Memory B cell (primary cell): ENCODE results near the gene FDX1.

Experiments used
- ATAC-seq: fragments of 150-1000 bp; cut with Tn5 transposase; 2 replicates; pipeline ENCODE4 v1.10.0; 2021; ENCODE audit warnings: low read depth, mild to moderate bottlenecking, moderate library complexity
- DNase-seq, 2 donors: peaks; one replicate each; pipeline ENCODE4 v3.0.0; 2022; ENCODE audit warnings: low spot score in 2 of 2
- H3K27ac Mint-ChIP-seq: one replicate; pipeline ENCODE4 v1.8.0; 2022; ENCODE audit warnings: mild to moderate bottlenecking, moderate library complexity, mixed read lengths
- H3K27me3 Mint-ChIP-seq: one replicate; pipeline ENCODE4 v1.8.0; 2022; ENCODE audit warnings: mixed read lengths
- H3K36me3 Mint-ChIP-seq: one replicate; pipeline ENCODE4 v1.8.0; 2022; ENCODE audit warnings: mild to moderate bottlenecking, mixed read lengths
- H3K4me1 Mint-ChIP-seq: one replicate; pipeline ENCODE4 v1.8.0; 2022; ENCODE audit warnings: mixed read lengths
- H3K4me3 Mint-ChIP-seq: one replicate; pipeline ENCODE4 v1.8.0; 2022; ENCODE audit warnings: mild to moderate bottlenecking, moderate library complexity, mixed read lengths
- H3K9me3 Mint-ChIP-seq: one replicate; pipeline ENCODE4 v1.8.0; 2022; ENCODE audit warnings: mixed read lengths

Gene FDX1

DNA sequence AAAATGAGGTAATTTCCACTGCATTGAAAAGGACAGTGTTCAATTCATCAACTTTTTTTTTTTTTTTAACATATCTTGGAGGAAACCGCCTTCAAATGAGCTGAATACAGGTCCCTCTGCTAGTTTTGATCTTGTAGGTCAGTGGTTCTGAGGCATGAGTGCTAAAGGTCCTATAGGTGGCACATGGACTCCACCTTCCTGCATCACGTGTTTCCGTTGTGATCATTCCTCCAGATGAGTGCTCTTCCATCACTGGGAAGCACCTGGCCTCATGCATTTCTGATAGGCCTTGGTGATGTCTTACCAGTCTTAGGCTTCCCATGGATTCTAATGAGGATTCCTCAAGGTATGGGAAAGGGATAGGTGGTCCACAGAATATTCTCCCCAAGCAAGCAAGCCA is 37.8 kb downstream of the FDX1 start:
- Mint-ChIP-seq H3K4me3 (no peak overlapping the region), H3K36me3 (peaks cover 11% of the 10 kb centered on the region), H3K4me1 (no peaks in the 10 kb centered on the region), H3K27ac (no peak overlapping the region), H3K27me3 (no peaks in the 10 kb centered on the region), H3K9me3 (no peaks in the 10 kb centered on the region)
- ATAC-seq (no peak), DNase-seq (no peak)

DNA sequence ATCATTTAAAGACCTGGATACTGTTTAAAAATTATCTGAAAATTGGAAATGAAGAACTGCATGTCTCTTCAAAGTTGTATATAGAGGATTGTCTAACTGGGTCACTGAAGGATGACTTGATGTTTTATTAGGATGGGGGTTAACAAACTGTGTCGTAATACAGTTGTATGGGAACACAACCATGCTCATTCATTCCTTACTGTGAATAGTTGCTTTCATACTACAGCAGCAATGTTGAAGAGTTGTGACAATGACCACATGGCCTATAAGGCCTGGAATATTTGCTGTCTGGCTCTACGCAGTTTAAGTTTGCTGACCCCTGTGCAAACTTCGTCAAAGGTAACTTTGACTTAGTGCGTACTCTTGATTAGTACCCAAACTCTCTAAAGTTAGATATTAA is 38.4 kb downstream of the FDX1 start:
- ATAC-seq (no peak), DNase-seq (no peak)
- H3K4me3 Mint-ChIP-seq: no peak overlapping the region
- H3K9me3 Mint-ChIP-seq: no peaks in the 10 kb centered on the region
- H3K36me3 Mint-ChIP-seq: peaks cover 10% of the 10 kb centered on the region
- no peaks in the 10 kb centered on the region for H3K4me1 Mint-ChIP-seq
- no peaks in the 10 kb centered on the region for H3K27me3 Mint-ChIP-seq
- H3K27ac Mint-ChIP-seq: no peak overlapping the region

DNA sequence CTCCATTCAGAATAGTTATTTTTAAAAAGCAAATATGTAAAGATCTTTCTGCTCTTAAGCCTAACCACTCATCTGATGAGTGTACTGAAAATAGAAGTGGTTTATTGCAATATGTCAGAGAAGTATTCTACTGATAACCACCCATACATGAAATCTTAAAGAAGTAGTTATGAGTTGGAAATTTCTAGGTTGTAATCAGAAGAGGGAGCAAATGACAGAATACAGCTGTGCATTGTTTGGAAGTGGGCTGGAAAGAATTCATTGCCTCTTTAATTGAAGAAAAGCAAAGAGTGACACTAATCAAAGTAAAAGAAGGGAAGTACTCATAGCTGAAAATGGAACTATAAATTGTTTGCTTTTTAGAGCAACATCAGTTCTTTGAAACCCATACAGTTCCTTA is 39.4 kb downstream of the FDX1 start:
- no peak overlapping the region for H3K4me3 Mint-ChIP-seq
- no peaks in the 10 kb centered on the region for H3K4me1 Mint-ChIP-seq
- H3K36me3 Mint-ChIP-seq: peaks cover 6% of the 10 kb centered on the region
- H3K27ac Mint-ChIP-seq: no peak overlapping the region
- DNase-seq: no peak
- H3K27me3 Mint-ChIP-seq: no peaks in the 10 kb centered on the region
- no peak for ATAC-seq
- no peaks in the 10 kb centered on the region for H3K9me3 Mint-ChIP-seq

DNA sequence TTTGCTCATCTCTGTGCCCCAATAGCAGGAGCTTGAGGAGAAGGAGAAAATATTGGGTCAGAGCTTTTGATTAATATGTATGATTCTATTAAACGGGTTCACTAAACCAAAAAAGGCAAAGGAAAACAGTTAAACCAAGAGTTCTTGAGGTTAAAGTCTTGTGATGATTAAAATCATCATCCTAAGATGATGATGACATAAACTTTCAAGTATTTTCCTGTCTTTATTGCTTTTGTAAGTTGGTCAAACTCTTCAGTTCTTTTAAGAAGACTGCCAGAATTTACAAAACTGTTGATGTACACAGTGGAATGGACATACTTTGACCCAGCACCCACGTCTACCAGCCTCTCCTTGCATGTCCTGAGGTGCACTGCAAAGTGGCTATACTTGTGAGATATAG is 41.0 kb downstream of the FDX1 start:
- H3K4me3 Mint-ChIP-seq: no peak overlapping the region
- no peak overlapping the region for H3K27ac Mint-ChIP-seq
- no peaks in the 10 kb centered on the region for H3K4me1 Mint-ChIP-seq
- H3K36me3 Mint-ChIP-seq: peaks cover 4% of the 10 kb centered on the region
- ATAC-seq: no peak
- no peaks in the 10 kb centered on the region for H3K27me3 Mint-ChIP-seq
- DNase-seq: no peak
- no peaks in the 10 kb centered on the region for H3K9me3 Mint-ChIP-seq

DNA sequence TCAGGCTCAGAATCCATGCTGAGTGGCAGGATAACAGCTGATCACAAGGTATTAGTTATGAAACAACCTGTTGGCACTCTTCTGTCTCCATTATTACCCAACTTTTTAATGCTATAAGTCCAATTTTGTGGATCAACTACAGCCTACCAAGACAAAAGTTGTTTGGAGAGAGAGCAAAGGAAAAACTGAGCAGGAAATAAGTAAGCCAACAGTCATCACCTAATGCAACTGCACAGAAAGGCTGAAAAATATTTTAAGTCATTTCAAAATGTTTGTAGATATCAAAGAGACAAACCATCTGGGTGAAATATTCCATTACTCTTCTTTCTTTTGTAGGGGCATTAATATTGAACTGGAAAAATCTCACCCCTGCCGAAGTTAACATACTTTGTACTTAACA is 41.6 kb downstream of the FDX1 start:
- no peak for ATAC-seq
- H3K4me1 Mint-ChIP-seq: no peaks in the 10 kb centered on the region
- no peaks in the 10 kb centered on the region for H3K27me3 Mint-ChIP-seq
- peaks cover 4% of the 10 kb centered on the region for H3K36me3 Mint-ChIP-seq
- no peak overlapping the region for H3K27ac Mint-ChIP-seq
- H3K4me3 Mint-ChIP-seq: no peak overlapping the region
- H3K9me3 Mint-ChIP-seq: no peaks in the 10 kb centered on the region
- DNase-seq: no peak

DNA sequence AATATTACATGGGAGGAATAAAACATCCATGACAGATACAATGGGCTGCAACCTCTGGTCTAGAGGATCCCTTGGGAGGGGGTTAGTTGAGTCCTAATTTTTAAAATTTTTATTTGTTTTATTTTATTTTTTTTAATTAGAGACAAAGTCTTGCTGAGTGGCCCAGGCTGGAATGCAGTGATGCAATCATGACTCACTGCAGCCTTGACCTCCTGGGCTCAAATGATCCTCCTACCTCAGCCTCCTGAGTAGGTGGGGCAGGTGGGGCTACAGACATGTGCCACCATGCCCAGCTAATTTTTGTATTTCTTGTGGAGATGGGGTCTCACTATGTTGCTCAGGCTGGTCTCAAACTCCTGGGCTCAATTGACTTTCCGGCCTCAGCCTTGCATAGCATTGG is 43.1 kb downstream of the FDX1 start:
- no peak overlapping the region for H3K4me3 Mint-ChIP-seq
- ATAC-seq (no peak), DNase-seq (no peak)
- H3K27ac Mint-ChIP-seq: no peak overlapping the region
- peaks cover 2% of the 10 kb centered on the region for H3K4me1 Mint-ChIP-seq
- H3K27me3 Mint-ChIP-seq: no peaks in the 10 kb centered on the region
- H3K36me3 Mint-ChIP-seq: peaks cover 4% of the 10 kb centered on the region
- H3K9me3 Mint-ChIP-seq: no peaks in the 10 kb centered on the region

DNA sequence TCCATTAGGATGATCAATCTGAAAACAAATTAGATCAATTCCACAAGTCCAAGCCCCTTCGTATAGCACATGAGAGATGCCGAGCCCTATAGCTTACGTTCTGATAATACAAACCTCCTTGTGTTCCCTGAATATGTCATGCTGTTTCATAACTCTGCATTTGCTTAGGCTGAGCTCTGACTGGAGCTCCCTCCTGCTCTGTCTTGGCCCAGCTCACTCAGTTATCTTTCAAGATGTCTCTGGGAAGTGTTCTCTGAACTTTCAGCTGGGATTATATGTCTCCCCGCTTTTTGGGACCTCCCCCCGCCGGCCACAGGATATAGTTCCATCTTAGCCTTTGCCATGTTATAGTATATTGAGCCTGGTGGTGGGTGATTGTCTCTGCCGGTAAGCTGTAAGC is 44.0 kb downstream of the FDX1 start:
- H3K27ac Mint-ChIP-seq: no peak overlapping the region
- DNase-seq (no peak), ATAC-seq (no peak)
- peaks cover 2% of the 10 kb centered on the region for H3K4me1 Mint-ChIP-seq
- H3K4me3 Mint-ChIP-seq: no peak overlapping the region
- no peaks in the 10 kb centered on the region for H3K27me3 Mint-ChIP-seq
- peaks cover 2% of the 10 kb centered on the region for H3K36me3 Mint-ChIP-seq
- H3K9me3 Mint-ChIP-seq: no peaks in the 10 kb centered on the region

DNA sequence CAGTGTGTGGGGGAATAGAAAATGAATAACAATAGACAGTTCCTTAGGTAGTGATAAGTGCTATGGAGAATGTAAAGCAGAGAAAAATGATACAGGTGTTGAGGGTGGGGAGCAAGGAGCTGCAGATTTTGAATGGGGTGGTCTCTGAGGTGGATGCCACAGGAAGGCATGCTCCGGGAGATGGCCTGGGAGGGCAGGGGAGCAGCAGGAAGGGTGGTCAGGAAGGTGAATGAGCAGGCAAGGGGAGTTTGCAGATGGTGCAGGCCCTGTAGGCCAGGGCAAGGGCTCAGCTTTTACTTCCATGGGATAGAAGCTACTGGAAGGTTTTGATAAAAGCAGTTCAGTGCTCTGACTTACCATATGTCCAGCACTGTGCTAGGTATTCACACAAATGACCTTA is 44.8 kb downstream of the FDX1 start:
- peaks cover 7% of the 10 kb centered on the region for H3K4me1 Mint-ChIP-seq
- no peaks in the 10 kb centered on the region for H3K9me3 Mint-ChIP-seq
- H3K27me3 Mint-ChIP-seq: no peaks in the 10 kb centered on the region
- H3K27ac Mint-ChIP-seq: no peak overlapping the region
- no peak for DNase-seq
- H3K36me3 Mint-ChIP-seq: no peaks in the 10 kb centered on the region
- no peak for ATAC-seq
- H3K4me3 Mint-ChIP-seq: no peak overlapping the region

DNA sequence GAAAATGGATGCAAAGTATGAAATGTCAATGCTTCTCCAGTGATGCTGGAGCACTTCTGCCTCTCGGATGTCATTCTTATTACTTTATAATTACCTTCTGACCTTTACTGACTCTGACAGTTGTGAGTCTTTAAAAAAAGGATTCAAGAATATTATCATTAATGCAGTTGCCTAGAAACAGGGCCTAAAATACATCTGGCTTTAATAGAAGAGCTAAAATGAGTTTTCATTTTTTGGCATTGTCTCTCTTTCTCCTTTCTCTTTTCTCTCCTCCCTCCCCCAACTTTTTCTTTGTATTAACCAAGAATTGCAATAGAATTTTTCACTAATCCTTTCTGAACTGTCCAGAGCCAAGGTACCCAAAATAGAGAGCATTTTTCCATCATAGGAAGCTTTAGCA is 45.9 kb downstream of the FDX1 start:
- H3K27ac Mint-ChIP-seq: no peak overlapping the region
- no peaks in the 10 kb centered on the region for H3K9me3 Mint-ChIP-seq
- H3K4me3 Mint-ChIP-seq: no peak overlapping the region
- peaks cover 7% of the 10 kb centered on the region for H3K4me1 Mint-ChIP-seq
- H3K27me3 Mint-ChIP-seq: no peaks in the 10 kb centered on the region
- no peaks in the 10 kb centered on the region for H3K36me3 Mint-ChIP-seq
- no peak for ATAC-seq
- no peak for DNase-seq

DNA sequence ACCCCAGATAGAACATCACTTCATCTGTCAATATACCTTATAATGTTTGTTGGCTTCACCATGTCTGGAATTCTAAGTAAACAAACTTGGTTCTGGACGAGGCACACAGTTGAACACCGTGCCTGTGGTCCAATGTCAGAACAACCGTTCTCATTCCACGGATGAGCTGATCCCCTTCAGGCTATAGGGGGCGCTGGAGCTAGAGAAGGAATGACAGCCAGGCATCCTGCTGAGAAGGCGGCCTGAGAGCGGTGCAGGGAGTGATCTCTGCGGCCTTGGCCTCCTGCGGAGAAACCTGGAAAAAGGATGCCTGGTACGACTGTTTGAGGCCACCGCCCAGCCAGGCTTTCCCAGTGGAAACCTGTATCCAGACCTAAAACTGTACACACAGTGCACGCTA is 48.7 kb downstream of the FDX1 start:
- Mint-ChIP-seq H3K4me1 (peaks cover 7% of the 10 kb centered on the region), H3K4me3 (no peak overlapping the region), H3K27me3 (peaks cover 1% of the 10 kb centered on the region), H3K36me3 (no peaks in the 10 kb centered on the region), H3K9me3 (peaks cover 3% of the 10 kb centered on the region), H3K27ac (no peak overlapping the region)
- ATAC-seq (no peak), DNase-seq (no peak)

DNA sequence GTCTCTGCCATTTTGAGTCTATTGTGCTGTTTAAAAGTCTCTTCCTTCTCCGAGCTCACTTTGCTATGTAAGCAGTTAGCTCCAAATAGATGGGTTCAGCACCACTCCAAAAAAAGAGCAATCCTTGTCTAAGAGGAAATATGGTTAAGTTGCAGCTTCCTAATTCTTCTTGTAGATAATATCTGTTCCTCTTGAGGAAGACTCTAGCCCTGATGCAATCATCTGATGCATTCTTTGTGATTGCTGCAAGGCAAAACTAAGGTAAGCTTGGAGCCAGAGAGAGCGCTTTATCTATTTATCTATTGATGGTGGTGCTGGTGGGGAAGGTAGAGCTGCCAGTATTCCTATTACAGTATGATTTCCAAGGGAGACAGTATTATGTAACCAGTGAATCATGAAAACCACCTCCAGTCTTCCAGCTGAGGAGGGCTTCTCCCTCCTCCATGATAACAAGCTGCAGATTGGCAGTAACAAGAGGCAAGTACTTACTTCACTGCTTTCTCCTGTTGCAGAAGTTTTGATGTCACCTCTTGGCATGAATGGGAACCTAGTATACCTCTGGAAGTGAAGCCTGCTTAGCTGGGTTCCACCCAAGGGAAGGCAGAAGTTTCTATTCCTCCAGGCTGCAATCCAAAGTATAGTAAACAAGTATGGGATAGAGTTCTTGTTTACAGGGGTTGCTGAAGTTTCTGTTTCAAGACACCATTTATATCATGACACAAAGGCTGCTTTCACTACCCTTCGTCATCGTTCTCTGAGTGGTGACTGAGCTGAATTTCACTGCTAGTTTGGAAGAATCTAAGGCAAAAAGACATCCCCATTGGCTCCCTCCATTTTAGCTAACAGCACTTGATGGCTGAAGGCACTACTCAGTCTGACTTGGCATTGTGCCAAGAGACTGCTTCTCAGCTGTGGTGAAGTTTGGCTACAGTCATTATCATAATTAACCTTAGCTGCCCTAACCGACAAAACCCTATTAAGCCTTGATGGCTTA is 49.7 kb downstream of the FDX1 start:
- no peak overlapping the region for H3K4me3 Mint-ChIP-seq
- no peak for DNase-seq
- no peaks in the 10 kb centered on the region for H3K36me3 Mint-ChIP-seq
- H3K27ac Mint-ChIP-seq: peak overlapping the region; percentile 57
- H3K9me3 Mint-ChIP-seq: peaks cover 3% of the 10 kb centered on the region
- H3K27me3 Mint-ChIP-seq: peaks cover 1% of the 10 kb centered on the region
- H3K4me1 Mint-ChIP-seq: peaks cover 7% of the 10 kb centered on the region
- no peak for ATAC-seq

DNA sequence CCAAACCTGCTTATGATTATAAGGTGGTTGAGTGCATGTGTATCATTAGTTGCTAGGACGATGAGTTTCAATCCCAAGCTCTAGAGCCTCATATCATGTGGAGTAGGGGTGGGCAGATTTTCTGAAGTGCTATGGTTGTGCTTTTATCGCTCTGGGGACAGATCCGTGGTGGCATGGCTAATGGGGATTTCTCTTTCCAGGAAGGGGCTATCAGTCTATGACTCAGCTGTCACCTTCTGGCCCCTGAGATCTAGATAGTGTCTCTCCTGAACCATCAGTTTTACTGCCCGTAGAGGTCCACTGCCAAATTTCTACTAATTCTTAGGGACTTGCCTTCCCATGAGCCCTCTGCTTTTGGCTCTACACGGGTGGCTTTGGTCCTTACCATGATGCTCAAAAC is 51.8 kb downstream of the FDX1 start:
- H3K27me3 Mint-ChIP-seq: peaks cover 5% of the 10 kb centered on the region
- DNase-seq: no peak
- H3K9me3 Mint-ChIP-seq: peaks cover 3% of the 10 kb centered on the region
- H3K4me3 Mint-ChIP-seq: no peak overlapping the region
- no peak overlapping the region for H3K27ac Mint-ChIP-seq
- no peak for ATAC-seq
- H3K4me1 Mint-ChIP-seq: peaks cover 7% of the 10 kb centered on the region
- H3K36me3 Mint-ChIP-seq: no peaks in the 10 kb centered on the region

DNA sequence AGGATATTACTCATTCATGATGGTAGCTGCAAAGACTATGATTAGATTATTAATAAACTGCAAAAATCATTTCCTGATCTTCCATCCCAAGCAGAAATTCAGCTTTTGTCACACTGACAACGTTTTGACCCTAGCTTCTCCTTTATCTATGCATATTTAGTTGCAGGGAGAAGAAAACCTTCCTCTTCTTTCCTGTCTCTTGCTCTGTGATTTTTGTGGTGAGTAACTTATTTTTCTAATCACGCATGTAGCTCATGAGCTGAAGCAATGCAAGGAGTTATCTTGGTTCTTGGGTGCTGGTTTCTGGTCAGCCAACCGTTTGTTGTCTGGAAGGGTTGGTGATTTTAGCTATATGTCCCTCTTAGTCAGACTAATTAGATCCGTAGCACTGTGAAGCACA is 56.4 kb downstream of the FDX1 start:
- H3K4me1 Mint-ChIP-seq: no peaks in the 10 kb centered on the region
- peaks cover 3% of the 10 kb centered on the region for H3K9me3 Mint-ChIP-seq
- no peaks in the 10 kb centered on the region for H3K36me3 Mint-ChIP-seq
- no peak overlapping the region for H3K4me3 Mint-ChIP-seq
- H3K27me3 Mint-ChIP-seq: peaks cover 8% of the 10 kb centered on the region
- DNase-seq (no peak), ATAC-seq (no peak)
- H3K27ac Mint-ChIP-seq: no peak overlapping the region

DNA sequence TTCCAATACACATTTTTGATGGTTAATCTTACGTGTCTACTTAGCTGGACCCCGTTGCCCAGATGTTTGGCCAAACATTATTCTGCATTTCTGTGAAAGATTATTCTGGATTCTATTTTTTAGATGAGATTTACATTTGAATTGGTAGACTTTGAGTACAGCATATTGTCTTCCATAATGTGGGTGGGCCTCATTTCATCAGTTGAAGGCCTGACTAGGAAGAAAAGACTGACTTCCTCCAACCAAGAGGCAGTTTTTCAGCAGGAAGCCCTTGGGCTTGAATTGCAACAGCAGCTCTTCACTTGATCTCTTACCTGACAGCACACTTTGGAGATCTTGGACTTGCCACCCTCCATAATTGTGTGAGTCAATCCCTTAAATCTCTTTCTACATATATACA is 58.7 kb downstream of the FDX1 start:
- Mint-ChIP-seq H3K27ac (no peak overlapping the region), H3K9me3 (peaks cover 2% of the 10 kb centered on the region), H3K36me3 (peaks cover 5% of the 10 kb centered on the region), H3K4me3 (no peak overlapping the region), H3K27me3 (peaks cover 14% of the 10 kb centered on the region), H3K4me1 (no peaks in the 10 kb centered on the region)
- DNase-seq (no peak), ATAC-seq (no peak)

DNA sequence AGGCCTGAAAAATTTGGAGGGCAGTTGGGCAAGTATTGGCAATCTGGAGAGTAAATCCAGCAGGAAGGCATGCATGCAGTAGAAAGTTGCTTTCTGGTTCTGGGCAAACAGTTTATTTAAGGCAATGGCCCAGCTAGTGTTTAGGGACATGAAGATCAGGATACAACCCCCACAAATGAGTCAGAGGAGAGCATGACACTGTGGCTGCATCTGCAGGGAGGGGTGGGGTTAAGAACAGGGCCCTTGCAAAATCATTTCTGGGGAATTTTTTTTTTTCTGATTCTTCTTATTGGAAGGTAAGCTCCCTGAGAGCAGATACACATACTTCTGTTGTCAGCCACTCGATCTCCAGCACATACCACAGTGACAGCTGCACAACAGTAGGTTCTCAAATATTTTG is 61.1 kb downstream of the FDX1 start:
- no peak overlapping the region for H3K4me3 Mint-ChIP-seq
- no peak for DNase-seq

More for the DNA sequence above, 61.1 kb downstream of the FDX1 start:
- H3K4me1 Mint-ChIP-seq: no peaks in the 10 kb centered on the region
- peaks cover 5% of the 10 kb centered on the region for H3K36me3 Mint-ChIP-seq
- peaks cover 10% of the 10 kb centered on the region for H3K27me3 Mint-ChIP-seq
- peaks cover 3% of the 10 kb centered on the region for H3K9me3 Mint-ChIP-seq
- no peak overlapping the region for H3K27ac Mint-ChIP-seq
- ATAC-seq: no peak
